H1 (cell line): Measurements from ENCODE around the gene DNAJC10. TPM values are rescaled to one million over a fixed set of nuclear protein-coding genes. Genes with fewer than 3 reads are reported as not detected.
A peak's percentile ranks its signal among the peaks of the same experiment; 100 is the strongest.

Source experiments
- EP300 ChIP-seq, 2 experiments: IDR thresholded peaks; 1 replicate in 1 of 2; 2 replicates in 1 of 2; pipeline ENCODE4 v1.6.1; 2011 to 2012; ENCODE audit warnings: low read depth in 2 of 2, low read length in 2 of 2, mild to moderate bottlenecking in 2 of 2, borderline replicate concordance in 1 of 2, inconsistent platforms in 1 of 2, moderate library complexity in 1 of 2
- EZH2 ChIP-seq: fragments of 200-600 bp; sonication (generic); IDR thresholded peaks from 2 replicates; pipeline ENCODE4 v1.7.1; 2012; ENCODE audit warnings: low read depth, mild to moderate bottlenecking, moderate library complexity, low read length, inconsistent platforms; ENCODE audit not compliant: severe bottlenecking
- GABPA ChIP-seq: IDR thresholded peaks from 2 replicates; pipeline ENCODE4 v1.6.1; 2011; ENCODE audit warnings: mild to moderate bottlenecking, low read length, moderate library complexity, borderline replicate concordance; ENCODE audit not compliant: insufficient read depth
- GTF2F1 ChIP-seq: IDR thresholded peaks from 2 replicates; pipeline ENCODE4 v1.6.1; 2012; ENCODE audit warnings: low read depth, low read length, improper control_type of control experiment, borderline replicate concordance
- SAP30 ChIP-seq: fragments of 300-600 bp; sonication (generic); IDR thresholded peaks from 2 replicates; pipeline ENCODE4 v1.7.1; 2012; ENCODE audit warnings: low read length, moderate library complexity, mild to moderate bottlenecking, inconsistent platforms; ENCODE audit not compliant: insufficient read depth, insufficient replicate concordance
- SP4 ChIP-seq: IDR thresholded peaks from 2 replicates; pipeline ENCODE4 v1.6.1; 2012; ENCODE audit warnings: low read length, inconsistent platforms
- SUZ12 ChIP-seq: fragments of 200-600 bp; sonication (generic); IDR thresholded peaks from 2 replicates; pipeline ENCODE4 v1.6.1; 2012; ENCODE audit warnings: mild to moderate bottlenecking, inconsistent platforms, low read length, moderate library complexity, mixed read lengths
- TEAD4 ChIP-seq: IDR thresholded peaks from 2 replicates; pipeline ENCODE4 v1.6.1; 2012; ENCODE audit warnings: low read depth, low read length, inconsistent platforms, mixed read lengths
- polyA plus RNA-seq, 7 experiments: library from polyadenylated mRNA; depleted of rRNA in 3 of 7; stranded (reverse) in 5 of 7; unstranded in 2 of 7; fragments of >200 nt in 5 of 7; fragments of 200-250 nt in 2 of 7; gene quantifications; 1 replicate in 5 of 7; 2 replicates in 1 of 7; 4 replicates in 1 of 7; pipeline versions ENCODE4 v1.2.1 to v1.2.3, GENCODE V29; 2011 to 2013; ENCODE audit warnings: missing spikeins in 2 of 7, mixed read lengths in 2 of 7
- total RNA-seq: library from RNA; stranded (reverse); fragmentation: NEBNext Ultra II Directional; extraction: Animal tissue kit (Norgen Biotek cat#: 25700); gene quantifications from 2 replicates; pipeline ENCODE4 v1.2.1, GENCODE V29; 2021
- TF ChIP-seq, protein P1 (sequence below): fragments of 300-600 bp; sonication (generic); IDR thresholded peaks from 2 replicates; pipeline ENCODE4 v1.7.1; 2012; ENCODE audit warnings: low read length, moderate library complexity, mild to moderate bottlenecking, inconsistent platforms; ENCODE audit not compliant: insufficient replicate concordance

The DNAJC10 gene
- total and polyA plus RNA-seq, 2 of the 8 experiments (the other 6 are each of a cell fraction or from before 2014, with no cell fraction given): 23.2 to 121 TPM

DNA sequence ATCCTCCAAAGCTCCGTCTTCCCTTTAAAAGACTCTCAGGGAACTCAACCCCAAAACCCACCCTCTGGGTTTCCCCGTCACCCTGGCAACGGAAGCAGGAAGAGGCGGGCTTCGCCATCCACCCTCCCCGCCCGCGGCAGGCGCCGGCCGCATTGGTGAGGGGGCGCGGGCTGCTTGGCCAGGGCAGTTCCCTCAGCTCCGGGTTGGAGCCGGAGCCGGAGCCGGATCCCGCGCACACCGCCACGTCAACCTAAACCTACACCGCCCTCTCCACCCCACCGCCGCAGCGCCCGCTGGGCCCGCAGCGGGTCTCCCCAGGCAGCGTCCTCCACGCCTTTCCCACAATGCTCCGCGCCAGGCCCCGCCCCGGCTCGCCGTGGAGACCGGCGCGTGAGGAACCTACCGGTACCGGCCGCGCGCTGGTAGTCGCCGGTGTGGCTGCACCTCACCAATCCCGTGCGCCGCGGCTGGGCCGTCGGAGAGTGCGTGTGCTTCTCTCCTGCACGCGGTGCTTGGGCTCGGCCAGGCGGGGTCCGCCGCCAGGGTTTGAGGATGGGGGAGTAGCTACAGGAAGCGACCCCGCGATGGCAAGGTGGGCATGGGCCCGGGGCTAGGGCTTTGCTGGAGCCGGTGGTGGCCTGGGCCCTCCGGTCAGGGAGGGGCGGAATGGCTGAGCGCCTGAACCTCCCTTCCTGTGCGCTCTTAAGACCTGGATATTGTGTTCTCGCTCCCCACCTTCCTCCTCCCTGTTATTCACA, at the start of gene DNAJC10 (continued):
- TF ChIP-seq, protein P1, sequence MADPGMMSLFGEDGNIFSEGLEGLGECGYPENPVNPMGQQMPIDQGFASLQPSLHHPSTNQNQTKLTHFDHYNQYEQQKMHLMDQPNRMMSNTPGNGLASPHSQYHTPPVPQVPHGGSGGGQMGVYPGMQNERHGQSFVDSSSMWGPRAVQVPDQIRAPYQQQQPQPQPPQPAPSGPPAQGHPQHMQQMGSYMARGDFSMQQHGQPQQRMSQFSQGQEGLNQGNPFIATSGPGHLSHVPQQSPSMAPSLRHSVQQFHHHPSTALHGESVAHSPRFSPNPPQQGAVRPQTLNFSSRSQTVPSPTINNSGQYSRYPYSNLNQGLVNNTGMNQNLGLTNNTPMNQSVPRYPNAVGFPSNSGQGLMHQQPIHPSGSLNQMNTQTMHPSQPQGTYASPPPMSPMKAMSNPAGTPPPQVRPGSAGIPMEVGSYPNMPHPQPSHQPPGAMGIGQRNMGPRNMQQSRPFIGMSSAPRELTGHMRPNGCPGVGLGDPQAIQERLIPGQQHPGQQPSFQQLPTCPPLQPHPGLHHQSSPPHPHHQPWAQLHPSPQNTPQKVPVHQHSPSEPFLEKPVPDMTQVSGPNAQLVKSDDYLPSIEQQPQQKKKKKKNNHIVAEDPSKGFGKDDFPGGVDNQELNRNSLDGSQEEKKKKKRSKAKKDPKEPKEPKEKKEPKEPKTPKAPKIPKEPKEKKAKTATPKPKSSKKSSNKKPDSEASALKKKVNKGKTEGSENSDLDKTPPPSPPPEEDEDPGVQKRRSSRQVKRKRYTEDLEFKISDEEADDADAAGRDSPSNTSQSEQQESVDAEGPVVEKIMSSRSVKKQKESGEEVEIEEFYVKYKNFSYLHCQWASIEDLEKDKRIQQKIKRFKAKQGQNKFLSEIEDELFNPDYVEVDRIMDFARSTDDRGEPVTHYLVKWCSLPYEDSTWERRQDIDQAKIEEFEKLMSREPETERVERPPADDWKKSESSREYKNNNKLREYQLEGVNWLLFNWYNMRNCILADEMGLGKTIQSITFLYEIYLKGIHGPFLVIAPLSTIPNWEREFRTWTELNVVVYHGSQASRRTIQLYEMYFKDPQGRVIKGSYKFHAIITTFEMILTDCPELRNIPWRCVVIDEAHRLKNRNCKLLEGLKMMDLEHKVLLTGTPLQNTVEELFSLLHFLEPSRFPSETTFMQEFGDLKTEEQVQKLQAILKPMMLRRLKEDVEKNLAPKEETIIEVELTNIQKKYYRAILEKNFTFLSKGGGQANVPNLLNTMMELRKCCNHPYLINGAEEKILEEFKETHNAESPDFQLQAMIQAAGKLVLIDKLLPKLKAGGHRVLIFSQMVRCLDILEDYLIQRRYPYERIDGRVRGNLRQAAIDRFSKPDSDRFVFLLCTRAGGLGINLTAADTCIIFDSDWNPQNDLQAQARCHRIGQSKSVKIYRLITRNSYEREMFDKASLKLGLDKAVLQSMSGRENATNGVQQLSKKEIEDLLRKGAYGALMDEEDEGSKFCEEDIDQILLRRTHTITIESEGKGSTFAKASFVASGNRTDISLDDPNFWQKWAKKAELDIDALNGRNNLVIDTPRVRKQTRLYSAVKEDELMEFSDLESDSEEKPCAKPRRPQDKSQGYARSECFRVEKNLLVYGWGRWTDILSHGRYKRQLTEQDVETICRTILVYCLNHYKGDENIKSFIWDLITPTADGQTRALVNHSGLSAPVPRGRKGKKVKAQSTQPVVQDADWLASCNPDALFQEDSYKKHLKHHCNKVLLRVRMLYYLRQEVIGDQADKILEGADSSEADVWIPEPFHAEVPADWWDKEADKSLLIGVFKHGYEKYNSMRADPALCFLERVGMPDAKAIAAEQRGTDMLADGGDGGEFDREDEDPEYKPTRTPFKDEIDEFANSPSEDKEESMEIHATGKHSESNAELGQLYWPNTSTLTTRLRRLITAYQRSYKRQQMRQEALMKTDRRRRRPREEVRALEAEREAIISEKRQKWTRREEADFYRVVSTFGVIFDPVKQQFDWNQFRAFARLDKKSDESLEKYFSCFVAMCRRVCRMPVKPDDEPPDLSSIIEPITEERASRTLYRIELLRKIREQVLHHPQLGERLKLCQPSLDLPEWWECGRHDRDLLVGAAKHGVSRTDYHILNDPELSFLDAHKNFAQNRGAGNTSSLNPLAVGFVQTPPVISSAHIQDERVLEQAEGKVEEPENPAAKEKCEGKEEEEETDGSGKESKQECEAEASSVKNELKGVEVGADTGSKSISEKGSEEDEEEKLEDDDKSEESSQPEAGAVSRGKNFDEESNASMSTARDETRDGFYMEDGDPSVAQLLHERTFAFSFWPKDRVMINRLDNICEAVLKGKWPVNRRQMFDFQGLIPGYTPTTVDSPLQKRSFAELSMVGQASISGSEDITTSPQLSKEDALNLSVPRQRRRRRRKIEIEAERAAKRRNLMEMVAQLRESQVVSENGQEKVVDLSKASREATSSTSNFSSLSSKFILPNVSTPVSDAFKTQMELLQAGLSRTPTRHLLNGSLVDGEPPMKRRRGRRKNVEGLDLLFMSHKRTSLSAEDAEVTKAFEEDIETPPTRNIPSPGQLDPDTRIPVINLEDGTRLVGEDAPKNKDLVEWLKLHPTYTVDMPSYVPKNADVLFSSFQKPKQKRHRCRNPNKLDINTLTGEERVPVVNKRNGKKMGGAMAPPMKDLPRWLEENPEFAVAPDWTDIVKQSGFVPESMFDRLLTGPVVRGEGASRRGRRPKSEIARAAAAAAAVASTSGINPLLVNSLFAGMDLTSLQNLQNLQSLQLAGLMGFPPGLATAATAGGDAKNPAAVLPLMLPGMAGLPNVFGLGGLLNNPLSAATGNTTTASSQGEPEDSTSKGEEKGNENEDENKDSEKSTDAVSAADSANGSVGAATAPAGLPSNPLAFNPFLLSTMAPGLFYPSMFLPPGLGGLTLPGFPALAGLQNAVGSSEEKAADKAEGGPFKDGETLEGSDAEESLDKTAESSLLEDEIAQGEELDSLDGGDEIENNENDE: no peak
- TF ChIP-seq SP4: no peak
- no peak for TF ChIP-seq EZH2
- 0 out of 2 replicates have a peak, but pooled peaks have one; percentile 34 for TF ChIP-seq GTF2F1
- no peak for TF ChIP-seq GABPA
- TF ChIP-seq EP300 (IDR thresholded peaks at IDR 0.05; ENCODE audit: borderline replicate concordance in 1 of 2, low read depth in 2 of 2, low read length in 2 of 2): peak in 1 of 2 experiments; percentile 56; a peak in 1 of 3 replicates
- no peak for TF ChIP-seq SAP30
- TF ChIP-seq TEAD4: no peak; the same call in 1 of the 2 replicates
- no peak for TF ChIP-seq SUZ12
